Brain microvascular endothelial cell (primary cell): ENCODE results near the gene FRMD5.

Experiments
- DNase-seq: peaks from one replicate; pipeline ENCODE4 v3.0.0-alpha.2; 2020
- H3K27ac ChIP-seq: fragments of 250-450 bp; sonication (Bioruptor Pico); 2 replicates; pipeline ENCODE4 v1.5.1; 2020; ENCODE audit warnings: mild to moderate bottlenecking, moderate library complexity
- H3K27me3 ChIP-seq: fragments of 250-450 bp; sonication (Bioruptor Pico); replicated peaks from 2 replicates; pipeline ENCODE4 v1.5.1; 2020; ENCODE audit warnings: mild to moderate bottlenecking
- H3K36me3 ChIP-seq: fragments of 250-450 bp; sonication (Bioruptor Pico); replicated peaks from 2 replicates; pipeline ENCODE4 v1.5.1; 2020; ENCODE audit warnings: mild to moderate bottlenecking
- H3K4me3 ChIP-seq: 2 replicates; pipeline ENCODE4 v1.5.1; 2011; ENCODE audit warnings: low read depth, mild to moderate bottlenecking, control low read depth, low read length, moderate library complexity
- CTCF ChIP-seq: IDR thresholded peaks from 2 replicates; pipeline ENCODE4 v1.5.1; 2011; ENCODE audit warnings: low read depth, mild to moderate bottlenecking, moderate library complexity, low read length, control low read depth, inconsistent platforms; ENCODE audit errors: missing control alignments
- in situ Hi-C: cut with HindIII; loops from 2 replicates; pipeline ENCODE4 v1.10.0; 2017; ENCODE audit warnings: low sequenced_read_pairs, low pct_ligation_motif_present

The FRMD5 gene

DNA sequence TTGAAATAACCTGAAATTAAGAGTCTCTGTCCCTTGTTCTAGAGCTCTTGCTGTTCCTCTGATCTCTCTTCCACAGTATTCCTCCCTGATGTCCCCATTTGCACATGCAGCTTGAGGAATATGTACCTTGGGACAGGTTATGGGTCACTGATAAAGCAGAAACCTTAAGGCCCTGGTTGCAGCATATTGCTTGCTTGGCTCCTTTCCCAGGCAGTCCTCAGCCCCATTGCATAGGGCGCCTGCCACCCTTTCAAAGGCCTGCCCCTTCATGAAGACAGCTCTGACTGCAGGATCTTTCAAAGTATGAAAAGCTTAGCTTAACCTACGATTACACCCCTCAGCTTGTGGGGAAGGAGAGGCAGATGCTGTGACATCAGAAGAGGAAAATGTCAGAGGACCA is 316.6 kb downstream of the FRMD5 start:
- in situ Hi-C loops, result no loop called here
- DNase-seq, result no peak
- Histone ChIP-seq H3K27me3 (no peaks in the 10 kb centered on the region), H3K27ac (no peak overlapping the region), H3K36me3 (no peaks in the 10 kb centered on the region), H3K4me3 (no peak overlapping the region)
- TF ChIP-seq CTCF, result no peak

- H3K27me3 ChIP-seq, result no peaks in the 10 kb centered on the region
- TF ChIP-seq CTCF, result no peak
- H3K36me3 ChIP-seq, result no peaks in the 10 kb centered on the region
- H3K27ac ChIP-seq, result no peak overlapping the region
- H3K4me3 ChIP-seq, result no peak overlapping the region
- in situ Hi-C loops, result no loop called here
- no peak for DNase-seq
Observed at GRCh38 chr15:43877371-43877770, 317.7 kb downstream of the FRMD5 start.

GRCh38 chr15:43876872-43877271 is 318.2 kb downstream of the FRMD5 start:
- Histone ChIP-seq H3K4me3 (no peak overlapping the region), H3K36me3 (no peaks in the 10 kb centered on the region), H3K27me3 (no peaks in the 10 kb centered on the region), H3K27ac (no peak overlapping the region)
- in situ Hi-C loops, result no loop called here
- no peak for TF ChIP-seq CTCF
- no peak for DNase-seq

GRCh38 chr15:43873651-43874050 is 321.4 kb downstream of the FRMD5 start:
- TF ChIP-seq CTCF, result no peak
- no peak for DNase-seq
- no peak overlapping the region for H3K27ac ChIP-seq
- no peaks in the 10 kb centered on the region for H3K36me3 ChIP-seq
- in situ Hi-C loops, result no loop called here
- H3K27me3 ChIP-seq, result no peaks in the 10 kb centered on the region
- no peak overlapping the region for H3K4me3 ChIP-seq

DNA sequence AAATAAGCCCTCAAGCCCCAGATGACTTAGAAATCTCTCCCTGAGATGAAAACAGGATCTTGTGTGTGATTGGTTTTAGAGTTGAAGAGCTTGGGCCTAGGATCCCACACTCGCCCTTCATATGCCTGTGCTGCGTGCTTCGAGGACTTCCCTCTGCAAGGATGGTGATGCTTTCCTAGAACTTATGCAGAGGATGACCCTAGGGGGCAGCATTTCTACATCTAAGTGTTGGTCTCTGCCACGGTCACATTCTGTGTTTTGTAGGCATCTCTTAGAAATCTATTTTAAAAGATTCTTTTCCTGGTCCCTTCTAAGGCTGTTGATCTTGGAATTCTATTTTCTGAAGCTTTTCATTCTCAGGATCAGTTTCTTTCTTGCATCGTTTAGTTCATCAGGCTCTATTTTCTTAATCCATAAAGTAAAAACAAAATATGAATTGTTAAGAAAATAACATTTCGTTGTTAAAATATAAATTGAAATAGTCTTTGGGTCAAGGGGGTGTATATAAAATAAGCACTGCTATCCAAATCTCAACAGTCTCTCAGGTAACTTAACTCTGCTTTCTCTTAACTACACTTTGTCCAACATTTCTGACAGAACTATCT is 322.6 kb downstream of the FRMD5 start:
- Histone ChIP-seq H3K27me3 (no peaks in the 10 kb centered on the region), H3K36me3 (no peaks in the 10 kb centered on the region), H3K27ac (no peak overlapping the region), H3K4me3 (no peak overlapping the region)
- in situ Hi-C loops, result no loop called here
- peak; percentile 76 for TF ChIP-seq CTCF
- peak; percentile 76 for DNase-seq

GRCh38 chr15:43871835-43872234 is 323.2 kb downstream of the FRMD5 start:
- in situ Hi-C loops, result no loop called here
- TF ChIP-seq CTCF, result no peak
- DNase-seq, result no peak
- no peaks in the 10 kb centered on the region for H3K36me3 ChIP-seq
- H3K27me3 ChIP-seq, result no peaks in the 10 kb centered on the region
- no peak overlapping the region for H3K27ac ChIP-seq
- H3K4me3 ChIP-seq, result no peak overlapping the region
